ENCODE data around the gene MYL5. TPM values are rescaled to one million over a fixed set of nuclear protein-coding genes. Genes with fewer than 3 reads are reported as not detected.
A peak's percentile ranks its signal among the peaks of the same experiment; 100 is the strongest.

Gene MYL5
- total and polyA plus RNA-seq, 8 donors: 4.0 to 29.3 (median 5.7) TPM

- H3K36me3 ChIP-seq: no peaks in the 10 kb centered on the region
- FAIRE-seq (no peak), ATAC-seq (peak; percentile 11 to 47 (median 36)), DNase-seq (peak in 3 of 6 donors; percentile 65 to 83 (median 73))
- 18 to 21% methylated on average over 39 to 56 of the region's 62 CpGs for WGBS, 2 donors
- no peaks in the 10 kb centered on the region for H3K9me3 ChIP-seq
- intact Hi-C loops (cut with DNase I): no loop called here
- H3K4me1 ChIP-seq: no peaks in the 10 kb centered on the region
- H3K27me3 ChIP-seq: no peaks in the 10 kb centered on the region
- H3K4me3 ChIP-seq: peak overlapping the region in 3 of 4 donors; percentile 18 to 44 (median 34)
- no peak for TF ChIP-seq CTCF (IDR thresholded peaks at IDR 0.05)
- no peak overlapping the region for H3K27ac ChIP-seq
These were observed 6.7 kb downstream of the MYL5 start for GRCh38 chr4:680928-681645.

- no peak for FAIRE-seq
- intact Hi-C loops (cut with DNase I): no loop called here
- peak; percentile 34 to 72 (median 48) for ATAC-seq
- Histone ChIP-seq H3K27ac (no peak overlapping the region), H3K4me3 (peak overlapping the region in 2 of 4 donors; percentile 11 to 27), H3K4me1 (peaks cover 0 to under 1% (median 0%) of the 10 kb centered on the region in 3 donors), H3K27me3 (no peaks in the 10 kb centered on the region), H3K36me3 (no peaks in the 10 kb centered on the region), H3K9me3 (no peaks in the 10 kb centered on the region)
- DNase-seq: peak in 4 of 6 donors; percentile 71 to 79 (median 76)
- TF ChIP-seq CTCF (IDR thresholded peaks at IDR 0.05): no peak
- WGBS, 2 donors: 42 to 58% methylated on average over 51 to 54 of the region's 58 CpGs
These were observed 7.6 kb downstream of the MYL5 start for GRCh38 chr4:681736-682451.

- TF ChIP-seq CTCF (IDR thresholded peaks at IDR 0.05): no peak
- Histone ChIP-seq H3K27ac (no peak overlapping the region), H3K9me3 (no peaks in the 10 kb centered on the region), H3K4me3 (no peak overlapping the region), H3K36me3 (no peaks in the 10 kb centered on the region), H3K27me3 (no peaks in the 10 kb centered on the region), H3K4me1 (peaks cover 0 to 7% (median 0%) of the 10 kb centered on the region in 3 donors)
- no peak for FAIRE-seq
- intact Hi-C loops (cut with DNase I): no loop called here
- WGBS, 2 donors: 68 to 74% methylated on average over 22 to 23 of the region's 23 CpGs
- DNase-seq: peak in 1 of 6 donors; percentile 41
- ATAC-seq: no peak
These were observed 8.3 kb downstream of the MYL5 start for GRCh38 chr4:682490-683172.

GRCh38 chr4:683247-683897 lies 9.0 kb downstream of the MYL5 start:
- peaks cover 0 to 7% (median 0%) of the 10 kb centered on the region in 3 donors for H3K4me1 ChIP-seq
- no peaks in the 10 kb centered on the region for H3K36me3 ChIP-seq
- 76 to 81% methylated on average over 24 to 25 of the region's 25 CpGs for WGBS, 2 donors
- no peak for ATAC-seq
- intact Hi-C loops (cut with DNase I): no loop called here
- TF ChIP-seq CTCF (IDR thresholded peaks at IDR 0.05): no peak
- no peaks in the 10 kb centered on the region for H3K27me3 ChIP-seq
- FAIRE-seq: no peak
- no peak overlapping the region for H3K4me3 ChIP-seq
- no peaks in the 10 kb centered on the region for H3K9me3 ChIP-seq
- H3K27ac ChIP-seq: no peak overlapping the region
- DNase-seq: peak in 1 of 6 donors; percentile 35
